HL-60 (cell line): ENCODE results near the gene CLCNKB.

ENCODE experiments used
- DNase-seq, 2 experiments: peaks; one replicate each; pipeline ENCODE4 v3.0.0-alpha.2; 2010 to 2020; ENCODE audit warnings: low read depth in 1 of 2, low spot score in 1 of 2
- H3K27ac ChIP-seq: fragments of 250-450 bp; sonication (Bioruptor Pico); replicated peaks from 2 replicates; pipeline ENCODE4 v1.5.1; 2020; ENCODE audit warnings: mild to moderate bottlenecking, moderate library complexity
- H3K27me3 ChIP-seq: fragments of 250-450 bp; sonication (Bioruptor Pico); 2 replicates; pipeline ENCODE4 v1.5.1; 2021; ENCODE audit warnings: mild to moderate bottlenecking, moderate library complexity; ENCODE audit not compliant: insufficient read depth, poor library complexity, severe bottlenecking
- H3K4me3 ChIP-seq: replicated peaks from 2 replicates; pipeline ENCODE4 v1.5.1; 2011; ENCODE audit warnings: mild to moderate bottlenecking, control low read depth, low read length; ENCODE audit not compliant: insufficient read depth
- CTCF ChIP-seq: IDR thresholded peaks from one replicate; pipeline ENCODE4 v1.5.1; 2011; ENCODE audit warnings: low read length, control low read depth, inconsistent platforms; ENCODE audit not compliant: insufficient read depth
- GABPA ChIP-seq: IDR thresholded peaks from 2 replicates; pipeline ENCODE4 v1.6.1; 2012; ENCODE audit warnings: low read depth
- POLR2AphosphoS5 ChIP-seq: IDR thresholded peaks from 2 replicates; pipeline ENCODE4 v1.6.1; 2012; ENCODE audit warnings: low read depth
- REST ChIP-seq: IDR thresholded peaks from 2 replicates; pipeline ENCODE4 v1.6.1; 2012; ENCODE audit warnings: low read depth; ENCODE audit not compliant: insufficient replicate concordance
- SPI1 ChIP-seq: IDR thresholded peaks from 2 replicates; pipeline ENCODE4 v1.6.1; 2012; ENCODE audit warnings: low read depth, mild to moderate bottlenecking, borderline replicate concordance

CLCNKB gene

GRCh38 chr1:16013220-16013907 lies 30.2 kb upstream of the CLCNKB start:
- H3K4me3 ChIP-seq: peak overlapping the region; percentile 34
- TF ChIP-seq SPI1 (no peak), GABPA (no peak), POLR2AphosphoS5 (no peak), CTCF (no peak), REST (no peak)
- DNase-seq: peak; percentile 8 to 79
- H3K27me3 ChIP-seq: no peaks in the 10 kb centered on the region
- H3K27ac ChIP-seq: no peak overlapping the region; the same call in 1 of the 2 replicates

DNA sequence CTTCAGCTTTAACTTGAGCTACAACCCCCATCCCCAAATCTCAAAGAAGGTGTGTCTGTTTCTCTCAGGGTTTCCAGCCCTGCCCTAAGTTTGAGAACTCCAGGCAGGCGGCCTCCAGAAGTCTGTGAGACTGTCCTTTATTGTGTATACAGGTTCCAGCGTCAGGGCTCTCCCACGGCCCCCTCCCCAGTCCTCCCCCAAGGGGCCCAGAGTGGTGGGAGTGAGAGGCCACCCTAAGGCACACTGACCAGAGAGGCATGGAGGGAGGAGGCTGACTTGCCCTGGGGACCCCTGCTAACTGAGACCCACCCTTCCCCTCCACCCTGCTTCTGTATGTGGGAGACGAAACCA lies 29.7 kb upstream of the CLCNKB start:
- no peak overlapping the region for H3K27ac ChIP-seq
- no peak overlapping the region for H3K4me3 ChIP-seq
- H3K27me3 ChIP-seq: no peaks in the 10 kb centered on the region
- no peak for TF ChIP-seq SPI1
- TF ChIP-seq CTCF: no peak
- TF ChIP-seq POLR2AphosphoS5: no peak
- TF ChIP-seq GABPA: no peak
- TF ChIP-seq REST: no peak
- no peak for DNase-seq

DNA sequence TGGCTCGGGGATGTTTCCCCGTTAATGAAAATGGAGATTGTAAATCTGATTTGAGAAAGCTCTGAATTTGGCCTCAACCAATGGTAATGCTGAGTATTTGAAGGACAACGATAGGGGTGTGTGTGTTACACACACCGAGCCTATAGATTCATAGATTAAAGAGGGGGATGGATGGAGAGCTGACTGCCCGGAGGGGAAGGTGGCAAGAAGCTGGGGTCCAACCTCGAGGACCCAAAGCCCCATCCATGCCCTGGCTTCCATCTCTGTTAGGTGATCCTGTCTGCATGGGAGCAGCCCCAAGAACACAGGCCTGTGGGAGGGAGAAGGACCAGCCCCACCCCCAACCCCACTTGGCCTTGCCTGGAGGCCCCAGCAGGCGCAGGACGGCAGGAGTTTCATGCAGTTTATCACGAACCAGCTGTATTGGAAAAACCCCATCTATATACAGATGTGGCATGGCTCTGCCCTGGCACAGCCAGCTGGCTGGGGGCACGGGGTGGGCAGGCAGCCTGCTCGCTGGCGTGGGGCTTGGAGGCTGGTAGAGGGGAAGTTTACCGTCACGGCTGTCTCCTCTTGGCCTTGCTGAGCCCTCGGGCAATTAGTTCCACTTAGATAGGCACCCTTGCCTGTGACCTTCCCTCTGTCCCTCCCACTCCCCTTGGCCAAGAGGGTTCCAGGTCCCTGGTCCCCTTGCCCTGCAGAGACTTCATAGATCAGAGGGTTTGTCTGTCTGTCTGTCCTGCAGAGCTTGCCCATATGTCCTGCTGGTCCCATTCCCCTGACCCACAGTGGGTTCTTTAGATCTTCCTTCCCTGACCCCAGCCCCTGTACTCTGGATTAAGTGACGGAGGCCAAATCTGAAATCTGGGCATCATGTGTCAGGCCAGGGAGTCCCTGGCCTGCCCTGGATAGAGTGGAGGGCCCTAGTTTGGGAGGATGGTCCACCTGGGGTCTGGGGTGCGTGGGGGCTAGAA lies 28.8 kb upstream of the CLCNKB start:
- no peaks in the 10 kb centered on the region for H3K27me3 ChIP-seq
- no peak overlapping the region for H3K27ac ChIP-seq
- DNase-seq: no peak
- no peak for TF ChIP-seq GABPA
- no peak for TF ChIP-seq SPI1
- no peak for TF ChIP-seq REST
- TF ChIP-seq POLR2AphosphoS5: no peak
- no peak for TF ChIP-seq CTCF
- H3K4me3 ChIP-seq: no peak overlapping the region
